Activated CD8-positive, alpha-beta memory T cell treated with anti-CD3 and anti-CD28 coated beads, Interleukin-2, amount 50 U/mL, for 48 hours (primary cell): ENCODE data around the gene PLCL1.
"Not testable (repeated sequence)": the region's sequence is repeated elsewhere in the genome, so short reads cannot be mapped to it uniquely, and the experiment has no call there.

ENCODE experiments used
- DNase-seq: peaks from one replicate; pipeline ENCODE4 v3.0.0-alpha.2; 2020

Gene PLCL1

DNA sequence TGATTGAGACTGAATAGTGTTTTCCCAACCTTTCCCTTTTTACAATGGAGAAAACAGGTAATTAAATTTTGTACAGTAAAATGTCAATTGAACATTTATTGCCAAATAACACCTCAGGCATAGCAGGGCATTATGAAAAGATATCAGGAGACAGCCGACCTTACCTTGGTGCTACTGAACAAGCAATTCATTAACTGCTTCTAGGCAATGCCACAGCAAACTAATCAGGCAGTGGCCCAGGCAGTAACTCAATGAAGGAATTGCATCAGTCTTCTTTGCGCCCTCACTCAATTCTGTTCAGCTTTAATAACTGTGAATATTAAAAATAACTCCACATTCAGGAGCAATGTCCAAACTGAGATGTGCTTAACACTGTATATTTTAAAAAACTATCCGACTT is 6.1 kb downstream of the PLCL1 start:
- DNase-seq = no peak

DNA sequence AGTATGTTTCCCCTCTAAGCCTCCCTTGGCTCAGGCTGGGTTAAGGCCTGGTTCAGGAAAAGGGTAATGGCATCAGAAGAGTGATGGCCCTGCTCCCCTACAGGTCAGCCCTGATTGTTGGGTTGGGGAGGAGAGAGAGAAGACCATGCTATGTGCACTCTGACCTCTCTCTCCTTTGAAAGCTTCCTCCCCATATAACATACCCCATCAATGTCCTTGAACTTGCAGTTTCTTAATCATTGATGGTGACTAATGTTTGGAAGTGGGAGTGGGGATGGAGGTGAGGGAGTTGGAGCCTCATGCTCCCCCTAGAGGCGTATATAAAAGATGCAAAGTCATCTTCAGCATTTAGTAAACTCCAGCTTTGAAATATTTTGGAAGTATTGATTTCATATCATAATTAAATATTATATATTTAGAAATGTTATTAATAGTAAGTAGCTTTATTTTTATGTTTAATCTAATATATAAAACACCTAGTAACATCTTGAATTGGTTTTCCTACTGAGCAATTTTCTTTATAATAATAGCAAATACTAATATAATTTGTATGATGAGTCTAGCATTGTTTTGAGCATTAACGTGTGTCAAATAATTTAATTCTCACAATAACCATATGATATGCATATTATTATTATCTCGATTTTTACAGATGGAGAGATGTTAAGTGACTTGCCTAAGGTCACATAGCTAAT is 8.8 kb downstream of the PLCL1 start:
- no peak for DNase-seq

DNA sequence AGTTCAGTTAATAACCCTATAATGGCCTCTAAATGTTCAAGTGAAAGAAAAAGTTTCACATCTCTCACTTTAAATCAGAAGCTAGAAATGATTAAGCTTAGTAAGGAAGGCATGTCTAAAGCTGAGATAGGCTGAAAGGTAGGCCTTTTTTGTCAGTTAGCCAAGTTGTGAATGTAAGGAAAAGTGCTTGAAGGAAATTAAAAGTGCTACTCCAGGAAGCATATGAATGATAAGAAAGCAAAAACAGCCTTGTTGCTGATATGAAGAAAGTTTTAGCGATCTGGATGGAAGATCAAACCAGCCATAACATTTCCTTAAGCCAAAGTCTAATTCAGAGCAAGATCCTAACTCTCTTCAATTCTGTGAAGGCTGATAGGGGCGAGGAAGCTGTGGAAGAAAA is 10.1 kb downstream of the PLCL1 start:
- no peak for DNase-seq

DNA sequence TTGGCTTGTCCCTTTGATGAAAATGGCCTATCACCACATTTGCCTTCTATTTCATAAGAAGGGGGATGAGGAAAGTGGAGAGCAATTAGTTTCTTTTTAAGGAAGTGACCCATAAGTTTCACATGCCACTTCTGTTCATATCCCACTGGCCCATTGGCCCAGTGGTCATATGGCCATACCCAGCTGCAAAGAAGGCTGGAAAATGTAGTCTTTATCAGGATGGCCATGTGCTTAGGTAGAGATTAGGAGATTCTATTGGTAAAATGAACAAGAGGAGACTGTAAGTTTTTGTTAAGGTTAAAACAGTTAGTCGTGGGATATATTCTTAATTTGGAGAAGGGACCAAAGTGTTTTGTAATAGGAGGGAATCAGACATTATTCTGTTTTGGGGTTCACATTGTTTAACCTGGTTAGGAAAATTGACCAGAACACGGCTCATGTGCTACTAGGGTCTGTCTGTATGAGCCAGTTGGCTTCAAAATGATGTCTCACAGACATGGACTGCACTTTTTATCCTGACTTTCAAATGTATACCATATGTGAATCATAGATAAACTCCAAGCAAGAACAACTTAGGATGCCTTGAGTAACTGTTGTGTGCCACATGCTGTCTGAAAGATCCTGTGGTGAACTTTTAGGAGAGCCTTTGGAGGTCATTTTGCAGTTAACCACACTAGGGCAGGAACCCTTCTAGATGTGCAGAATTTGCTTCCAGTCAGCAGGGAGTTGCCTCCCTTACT is 17.3 kb downstream of the PLCL1 start:
- no peak for DNase-seq

DNA sequence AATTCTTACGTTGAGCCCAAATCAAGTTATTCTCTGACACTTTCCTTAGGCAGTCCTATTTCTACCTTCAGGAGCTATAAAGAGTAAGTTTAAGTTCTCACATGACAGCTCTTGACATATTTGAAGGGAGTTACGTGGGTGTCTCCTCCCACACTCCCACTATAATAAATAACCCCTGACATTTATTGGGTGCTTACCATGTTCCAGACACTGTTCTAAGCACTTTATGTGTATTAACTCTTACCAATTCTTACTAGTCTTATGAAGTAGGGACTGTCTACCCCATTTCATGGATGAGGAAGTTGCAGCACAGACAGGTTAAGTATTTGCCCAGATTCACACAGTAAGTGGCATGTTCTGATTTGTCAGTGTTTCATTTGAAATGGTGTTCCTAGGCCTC is 17.9 kb downstream of the PLCL1 start:
- no peak for DNase-seq

DNA sequence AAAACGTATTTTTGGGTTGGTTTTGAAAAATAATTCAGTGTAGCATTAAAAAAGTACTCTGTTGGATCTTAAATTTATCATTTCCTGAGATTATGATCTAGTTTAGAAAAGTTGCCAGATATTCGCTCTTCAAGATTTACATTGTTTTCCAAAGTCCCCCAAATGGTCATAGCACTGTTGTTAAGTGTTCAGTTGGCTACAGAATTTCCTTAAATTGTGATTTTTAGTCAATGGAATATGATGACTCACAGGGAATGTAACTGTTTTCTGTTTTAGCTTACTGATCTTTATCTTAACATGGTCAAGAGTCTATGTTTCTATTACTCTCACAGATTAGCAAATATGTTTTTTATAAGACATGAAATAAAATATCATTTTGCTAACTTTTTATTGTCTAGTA is 23.2 kb downstream of the PLCL1 start:
- DNase-seq = no peak

DNA sequence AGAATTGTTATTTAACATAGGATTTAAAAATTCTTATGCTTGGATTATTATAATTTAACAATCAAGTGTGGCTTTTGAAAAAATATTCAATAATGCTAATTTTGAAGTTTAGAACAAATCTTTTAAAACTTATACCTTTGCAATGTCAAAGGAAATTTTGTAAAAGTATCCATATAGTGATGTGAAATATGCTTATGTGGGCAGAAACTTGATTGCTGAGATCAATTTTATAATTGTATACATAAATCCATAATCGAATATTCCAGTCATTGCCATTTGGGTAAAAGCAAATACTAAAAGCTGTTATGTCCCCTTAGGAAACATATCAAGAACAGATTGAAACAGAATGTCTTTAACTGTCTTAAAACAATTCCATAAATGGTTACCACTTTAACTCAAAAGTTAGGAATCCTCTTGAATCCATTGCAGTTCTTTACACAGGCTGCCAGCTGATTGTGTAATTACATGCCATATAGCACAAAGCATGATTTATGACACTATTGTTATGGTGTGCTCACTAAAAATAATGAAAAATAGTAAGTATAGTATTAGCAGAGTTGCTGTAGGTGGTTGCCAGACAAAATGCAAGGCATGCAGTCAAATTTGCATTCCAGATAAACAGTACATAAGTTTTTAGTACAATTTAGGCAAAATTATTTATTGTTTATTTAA is 24.2 kb downstream of the PLCL1 start:
- DNase-seq = no peak

DNA sequence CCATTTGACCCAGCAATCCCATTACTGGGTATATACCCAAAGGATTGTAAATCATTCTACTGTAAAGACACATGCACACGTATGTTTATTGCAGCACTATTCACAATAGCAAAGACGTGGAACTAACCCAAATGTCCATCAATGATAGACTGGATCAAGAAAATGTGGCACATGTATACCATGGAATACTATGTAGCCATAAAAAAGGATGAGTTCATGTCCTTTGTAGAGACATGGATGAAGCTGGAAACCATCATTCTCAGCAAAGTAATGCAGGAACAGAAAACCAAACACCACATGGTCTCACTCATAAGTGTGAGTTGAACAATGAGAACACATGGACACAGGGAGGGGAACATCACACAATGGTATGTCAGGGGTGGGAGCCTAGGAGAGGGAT is 30.4 kb downstream of the PLCL1 start:
- not testable (repeated sequence) for DNase-seq

DNA sequence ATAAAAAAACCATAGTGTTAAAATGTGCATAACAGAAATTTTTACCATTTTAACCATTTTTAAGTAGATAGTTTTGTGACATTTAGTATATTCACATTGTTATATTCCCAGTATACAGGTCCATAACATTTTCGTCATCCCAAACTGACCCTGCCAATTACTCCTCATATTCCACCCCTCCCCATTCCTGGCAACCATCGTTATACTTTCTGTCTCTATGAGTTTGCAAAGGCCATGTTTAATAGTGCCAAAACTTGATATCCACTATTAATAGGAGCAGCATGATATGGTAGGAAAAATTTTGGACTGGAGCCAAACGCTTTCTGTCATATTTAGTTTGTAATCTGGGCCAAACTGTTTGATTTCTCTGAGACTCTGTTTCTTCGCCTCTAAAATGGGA is 30.9 kb downstream of the PLCL1 start:
- DNase-seq = no peak

DNA sequence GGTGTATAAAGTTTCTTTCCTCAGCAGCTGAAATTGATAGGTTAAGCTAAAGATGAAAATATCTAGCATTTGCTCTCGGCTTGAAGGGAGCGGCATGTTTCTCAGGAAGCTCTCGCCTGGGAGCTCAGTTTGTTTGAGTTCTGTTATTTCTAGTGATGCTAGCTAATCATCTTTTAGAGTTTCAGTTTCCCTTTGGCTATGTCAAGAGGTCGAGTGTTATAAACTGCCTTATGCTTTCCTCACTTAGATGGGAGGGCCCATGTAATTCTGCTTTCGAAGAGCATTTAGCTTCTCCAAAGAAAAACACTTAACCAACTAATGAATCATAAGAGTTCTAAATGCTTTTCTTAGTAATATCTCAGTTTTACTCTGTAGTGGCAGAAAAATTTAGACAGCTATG is 33.6 kb downstream of the PLCL1 start:
- no peak for DNase-seq

DNA sequence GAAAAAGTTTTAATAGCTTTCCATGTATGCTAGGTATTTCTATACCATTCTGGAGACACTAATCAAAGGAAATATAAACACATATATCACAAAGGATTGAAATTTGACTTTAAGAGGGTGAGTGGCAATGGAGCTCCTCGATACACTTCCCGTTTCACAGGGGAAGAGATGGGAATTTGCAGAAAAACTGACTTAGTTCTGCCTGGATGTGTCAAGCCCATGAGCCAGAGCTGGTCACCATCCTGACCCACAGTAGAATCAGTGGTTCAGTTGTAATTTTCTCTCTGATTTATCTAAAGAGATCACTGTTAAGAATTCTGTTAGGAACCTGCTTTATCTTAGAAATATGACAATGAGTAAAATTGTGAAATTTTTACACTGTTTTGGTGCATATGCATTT is 34.2 kb downstream of the PLCL1 start:
- no peak for DNase-seq

DNA sequence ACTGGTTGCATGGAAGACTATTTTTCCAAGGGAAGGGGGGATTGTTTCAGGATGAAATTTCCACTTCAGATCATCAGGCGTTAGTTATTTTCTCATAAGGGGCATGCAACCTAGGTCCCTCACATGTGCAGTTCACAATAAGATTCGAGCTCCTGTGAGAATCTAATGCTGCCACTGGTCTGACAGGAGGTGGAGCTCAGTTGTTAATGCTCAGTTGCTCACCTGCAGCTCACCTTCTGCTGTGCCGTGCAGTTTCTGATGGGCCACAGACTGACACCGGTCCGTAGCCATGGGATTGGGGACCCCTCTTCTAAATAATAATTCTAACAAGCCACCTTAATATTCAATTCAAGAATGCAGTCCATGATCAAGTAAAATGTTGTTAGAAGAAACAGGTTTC is 34.9 kb downstream of the PLCL1 start:
- DNase-seq = no peak

DNA sequence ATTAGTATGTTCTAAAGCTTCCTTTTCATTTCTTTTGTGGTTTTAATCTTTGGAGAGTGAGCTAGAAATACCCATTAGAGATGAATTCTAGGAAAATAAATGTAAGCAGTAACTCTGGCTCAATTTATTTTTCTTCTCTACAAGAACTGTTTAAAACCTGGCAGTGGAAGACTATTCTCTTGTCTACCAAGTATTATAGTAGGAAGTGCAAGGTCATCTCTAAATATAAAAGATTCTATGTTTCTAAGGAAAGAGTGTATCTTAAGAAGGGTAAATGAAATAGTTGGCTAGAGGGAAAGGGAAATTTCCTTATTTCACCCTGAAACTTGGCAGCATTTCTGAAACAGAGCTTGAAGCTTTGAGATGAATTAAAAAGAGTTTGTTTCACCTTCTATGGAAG is 35.5 kb downstream of the PLCL1 start:
- no peak for DNase-seq

DNA sequence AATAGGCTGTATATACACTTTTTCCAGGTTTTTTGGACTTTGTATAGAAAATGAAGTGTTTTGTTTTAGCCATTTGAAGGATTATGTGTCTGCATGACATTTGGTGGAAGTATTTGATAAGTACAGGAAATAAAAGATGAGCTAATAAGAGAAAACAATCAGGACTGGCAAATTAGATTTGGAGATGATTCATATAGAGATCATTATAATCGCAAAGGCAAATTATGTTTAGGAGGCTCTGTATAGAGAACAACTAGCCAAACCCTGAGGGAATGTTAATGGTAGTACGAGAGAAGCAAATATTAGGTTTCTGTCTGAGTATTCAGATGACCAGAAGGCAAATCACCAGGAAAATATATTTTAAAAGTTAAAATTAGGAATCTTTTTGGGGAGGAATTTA is 41.7 kb downstream of the PLCL1 start:
- DNase-seq = no peak

DNA sequence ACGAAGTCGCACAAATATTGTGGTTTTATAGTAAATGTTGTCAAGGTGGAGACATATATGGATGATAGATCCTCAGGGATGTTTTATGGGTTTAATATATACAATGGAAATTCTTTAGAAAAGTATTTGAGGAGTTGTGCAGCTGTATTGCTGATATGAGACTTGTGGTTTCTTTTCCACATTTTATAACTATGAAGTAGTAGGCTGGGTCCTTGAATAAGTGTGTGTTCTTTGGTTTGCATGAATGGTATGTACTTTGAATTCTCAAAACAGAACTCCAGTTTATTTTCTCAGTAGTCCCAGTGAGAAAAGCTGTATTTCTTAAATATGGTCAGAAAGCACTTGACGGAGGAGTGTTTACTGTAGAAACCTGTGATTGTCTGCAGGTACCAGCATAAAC is 42.4 kb downstream of the PLCL1 start:
- no peak for DNase-seq

DNA sequence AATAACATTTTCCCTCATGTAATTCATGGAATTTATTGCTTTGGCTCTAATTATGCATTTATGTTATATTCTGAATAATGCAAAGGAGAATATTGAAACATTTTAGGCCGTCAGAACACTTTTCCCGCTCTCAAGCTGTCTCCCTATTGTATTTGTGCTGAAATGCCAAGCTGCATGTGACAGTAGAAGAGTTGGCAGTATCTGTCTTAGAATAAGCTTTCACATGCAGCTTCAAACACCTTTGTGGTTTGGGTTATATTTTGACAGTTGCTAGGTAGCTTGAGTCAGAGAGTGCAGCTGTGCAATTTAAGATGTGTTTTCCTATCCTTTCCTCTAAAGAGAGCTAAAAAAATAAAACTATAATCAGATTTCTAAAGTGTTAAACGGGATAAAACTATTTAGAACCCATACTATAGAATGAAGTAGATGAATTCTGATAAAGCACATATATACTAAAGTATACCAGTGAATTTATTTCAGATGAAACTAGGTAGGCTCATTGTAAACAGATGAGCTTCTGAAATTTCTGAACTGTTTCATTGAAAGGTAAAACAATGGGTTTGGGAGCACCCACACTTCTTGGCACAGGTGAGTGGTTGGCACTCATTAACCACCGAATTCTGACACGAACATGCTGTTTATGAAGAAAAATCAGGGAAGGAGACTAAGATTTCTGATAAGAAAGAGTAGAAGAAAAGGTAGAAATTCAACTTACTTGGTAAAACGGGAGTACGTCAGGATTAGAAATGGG is 43.4 kb downstream of the PLCL1 start:
- no peak for DNase-seq

DNA sequence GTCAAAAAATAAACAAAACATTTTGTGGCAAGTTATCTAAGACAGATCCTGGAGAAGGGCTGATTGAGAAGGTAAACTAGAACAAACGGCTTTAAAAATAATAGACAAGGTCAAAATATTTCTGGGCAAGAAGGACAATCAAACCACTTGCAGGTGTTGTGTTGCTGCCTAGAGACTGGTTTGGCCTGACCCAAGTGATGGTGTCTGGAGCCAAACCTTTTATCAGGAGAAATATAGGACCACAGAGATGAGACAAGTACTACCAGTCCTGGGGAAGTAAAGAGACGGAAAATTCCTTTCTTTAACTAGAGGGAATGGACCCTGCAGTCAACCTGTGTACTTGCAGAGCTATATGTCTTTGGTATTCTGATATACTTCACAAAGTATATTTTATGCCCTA is 44.2 kb downstream of the PLCL1 start:
- no peak for DNase-seq

DNA sequence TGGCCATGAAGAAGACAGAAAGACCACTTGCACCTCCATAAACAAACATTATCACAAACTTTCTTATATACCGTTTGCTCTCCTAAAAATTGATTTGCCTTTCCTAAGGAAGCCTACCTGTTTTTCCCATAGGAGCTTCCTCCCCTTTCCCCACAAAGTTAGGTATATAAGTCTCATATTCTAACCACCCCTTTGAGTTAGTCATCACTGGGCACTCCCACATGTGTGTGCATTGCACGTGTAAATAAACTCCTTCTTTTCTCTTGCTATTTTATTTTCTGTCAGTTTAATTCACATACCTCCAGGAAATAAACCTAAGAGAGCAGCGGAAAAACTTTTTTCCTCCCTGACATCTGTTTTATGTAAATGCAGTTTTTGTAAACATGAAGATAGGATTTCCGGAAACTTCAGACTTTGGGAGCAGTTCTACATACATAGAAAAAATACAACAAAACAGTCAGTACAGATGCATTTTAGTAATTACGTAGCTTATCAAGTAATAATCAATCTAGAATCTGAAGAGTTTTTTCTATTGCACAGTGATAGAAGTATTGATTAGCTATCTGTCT is 46.6 kb downstream of the PLCL1 start:
- DNase-seq = no peak

DNA sequence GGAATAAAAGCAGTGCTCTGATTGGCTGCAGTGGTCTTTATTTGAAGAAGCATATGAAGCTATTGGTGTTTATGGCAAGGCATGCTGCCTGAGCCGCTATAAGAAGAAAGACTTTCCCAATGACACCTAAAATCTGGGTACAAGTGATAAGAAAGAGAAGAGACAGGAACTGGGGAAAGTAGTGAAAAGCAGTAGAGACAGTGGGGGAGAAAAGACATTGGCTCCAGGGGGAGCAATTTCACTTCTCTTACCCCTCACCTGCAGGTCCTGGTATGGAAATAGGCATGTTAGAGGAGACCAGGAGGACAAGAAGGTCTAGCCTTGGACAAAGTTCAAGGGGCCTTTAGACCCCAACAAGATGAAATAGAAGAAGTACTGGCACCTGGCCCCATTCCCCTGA is 47.1 kb downstream of the PLCL1 start:
- no peak for DNase-seq

DNA sequence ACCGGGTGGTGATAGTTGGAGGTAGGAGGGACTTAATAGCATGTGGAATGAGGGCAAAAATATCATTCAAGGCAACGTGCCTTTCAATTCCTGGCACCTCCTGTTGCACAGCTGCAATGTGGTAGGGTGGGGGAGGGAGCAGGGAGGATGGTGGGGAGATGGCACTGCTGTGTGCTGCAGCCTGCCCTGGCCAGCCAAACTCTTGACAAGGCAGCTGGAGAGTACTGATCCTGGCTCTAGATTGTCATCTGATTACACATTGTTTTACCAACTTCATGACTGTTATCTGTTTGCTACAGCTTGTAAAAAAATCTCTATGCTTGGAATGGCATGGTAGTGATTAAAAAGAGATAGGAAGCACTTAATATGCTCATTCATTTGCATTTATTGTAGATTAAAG is 47.7 kb downstream of the PLCL1 start:
- no peak for DNase-seq

DNA sequence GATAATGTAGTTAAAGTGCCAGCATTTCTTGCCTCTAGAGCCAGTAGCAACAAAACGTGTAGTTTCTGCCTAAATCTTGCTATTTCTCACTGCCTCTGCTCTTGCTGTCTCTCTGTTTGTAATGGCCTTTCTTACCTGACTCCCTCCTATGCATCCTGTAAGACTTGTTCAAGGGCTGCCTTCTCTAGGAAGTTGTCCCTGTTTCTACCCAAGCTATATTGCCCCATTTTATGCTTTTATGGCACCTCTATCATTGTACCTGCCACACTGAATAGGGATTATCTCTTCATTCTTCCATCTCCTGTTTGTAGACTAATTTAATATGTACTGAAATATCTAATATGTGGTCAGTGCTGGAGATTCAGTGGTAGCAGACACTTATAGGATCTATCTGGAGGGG is 49.2 kb downstream of the PLCL1 start:
- DNase-seq = no peak

DNA sequence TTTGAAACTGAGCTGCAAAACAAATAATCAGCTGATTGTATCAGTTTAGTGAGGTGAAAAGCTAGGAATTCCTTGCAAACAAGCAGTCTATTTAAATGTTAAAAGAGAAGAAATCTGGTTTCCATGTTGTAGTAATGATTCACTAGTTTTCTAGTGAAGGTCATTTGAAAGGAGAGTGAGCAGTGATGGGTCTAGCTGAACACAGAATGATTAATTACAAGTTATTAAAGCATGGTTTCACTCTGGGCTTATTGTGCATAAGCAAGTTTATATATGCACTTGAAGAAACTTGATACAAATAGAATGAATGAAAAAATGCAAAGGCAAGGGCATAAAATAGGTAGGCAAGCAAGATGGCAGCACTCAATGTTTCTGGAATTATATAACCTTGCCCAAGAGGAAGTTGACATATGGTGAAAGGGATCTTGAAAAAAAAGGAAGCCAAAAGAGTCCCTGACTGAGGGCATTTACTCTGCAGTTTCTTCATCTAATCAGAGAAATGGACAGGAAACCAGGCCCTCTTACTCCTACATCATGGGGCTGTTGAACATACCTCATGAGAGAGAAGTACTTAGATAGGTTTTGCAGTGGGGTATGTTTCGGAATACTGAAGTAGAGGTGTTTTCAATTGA is 53.2 kb downstream of the PLCL1 start:
- DNase-seq = no peak
